Smooth muscle cell (in vitro differentiated cells): ENCODE results near the gene AGAP1. TPM values are rescaled to one million over a fixed set of nuclear protein-coding genes. Genes with fewer than 3 reads are reported as not detected.

ENCODE experiments used
- DNase-seq: peaks from one replicate; lab custom pipeline; 2025; ENCODE audit not compliant: unreplicated experiment; lab: John Stamatoyannopoulos, UW
- H2AFZ ChIP-seq: fragments of 200-600 bp; sonication (generic); 2 replicates; pipeline ENCODE4 v1.6.0; 2016; ENCODE audit warnings: antibody characterized with exemption, low read depth, mild to moderate bottlenecking
- H3F3A ChIP-seq: fragments of 200-600 bp; sonication (generic); 2 replicates; pipeline ENCODE4 v1.6.0; 2017; ENCODE audit warnings: antibody characterized with exemption, low read depth
- H3K27ac ChIP-seq: fragments of 200-600 bp; sonication (generic); 2 replicates; pipeline ENCODE4 v1.5.1; 2016; ENCODE audit warnings: low read depth, mild to moderate bottlenecking
- H3K27me3 ChIP-seq: fragments of 200-600 bp; sonication (generic); 2 replicates; pipeline ENCODE4 v1.6.1; 2016; ENCODE audit warnings: low read depth, mild to moderate bottlenecking
- H3K36me3 ChIP-seq: fragments of 200-600 bp; sonication (generic); 2 replicates; pipeline ENCODE4 v1.5.1; 2016; ENCODE audit warnings: low read depth
- H3K4me1 ChIP-seq: fragments of 200-600 bp; sonication (generic); 2 replicates; pipeline ENCODE4 v1.5.1; 2016; ENCODE audit warnings: low read depth
- H3K4me2 ChIP-seq: fragments of 200-600 bp; sonication (generic); 2 replicates; pipeline ENCODE4 v1.6.0; 2016; ENCODE audit warnings: mild to moderate bottlenecking
- H3K4me3 ChIP-seq: fragments of 200-600 bp; sonication (generic); 2 replicates; pipeline ENCODE4 v1.5.1; 2016; ENCODE audit warnings: mild to moderate bottlenecking
- H3K79me2 ChIP-seq: fragments of 200-600 bp; sonication (generic); 2 replicates; pipeline ENCODE4 v1.6.0; 2016; ENCODE audit warnings: low read depth, mild to moderate bottlenecking
- H3K9ac ChIP-seq: fragments of 200-600 bp; sonication (generic); 2 replicates; pipeline ENCODE4 v1.6.0; 2016; ENCODE audit warnings: low read depth
- H3K9me3 ChIP-seq: fragments of 200-600 bp; sonication (generic); replicated peaks from 2 replicates; pipeline ENCODE4 v1.5.1; 2016; ENCODE audit warnings: low read depth
- H4K20me1 ChIP-seq: fragments of 200-600 bp; sonication (generic); 2 replicates; pipeline ENCODE4 v1.6.0; 2016; ENCODE audit warnings: low read depth
- CTCF ChIP-seq: fragments of 200-600 bp; sonication (generic); IDR thresholded peaks from 2 replicates; pipeline ENCODE4 v1.5.1; 2017; ENCODE audit warnings: borderline replicate concordance, mild to moderate bottlenecking, antibody characterized with exemption; ENCODE audit not compliant: insufficient read depth, poor library complexity, severe bottlenecking
- WGBS: methylation state at CpG from one replicate; pipeline ENCODE4 v1.1.7; 2016; ENCODE audit warnings: low lambda C conversion rate; 5-methylcytosine and 5-hydroxymethylcytosine counted together
- polyA plus RNA-seq: library from polyadenylated mRNA; unstranded; fragments of >200 nt; fragmentation: Nextera tagmentation; extraction: Ambion mirVana; gene quantifications from 2 replicates; pipeline ENCODE4 v1.2.1, GENCODE V29; 2016
- total RNA-seq: library from RNA; depleted of rRNA; stranded (reverse); fragments of >200 nt; gene quantifications from 2 replicates; pipeline ENCODE4 v1.2.3, GENCODE V29; 2014

Gene AGAP1
- total and polyA plus RNA-seq, 2 experiments from 2014 or later = 3.9 to 9.8 TPM

GRCh38 chr2:235563056-235563910, 69.4 kb downstream of the AGAP1 start:
- Histone ChIP-seq H3F3A (peaks cover 3% of the 10 kb centered on the region), H3K36me3 (no peaks in the 10 kb centered on the region), H3K9ac (no peak overlapping the region), H3K27ac (no peak overlapping the region), H2AFZ (no peak overlapping the region), H3K27me3 (no peaks in the 10 kb centered on the region), H4K20me1 (peaks cover 92% of the 10 kb centered on the region), H3K9me3 (no peaks in the 10 kb centered on the region), H3K4me3 (no peak overlapping the region), H3K79me2 (peaks cover 33% of the 10 kb centered on the region), H3K4me1 (peaks cover 12% of the 10 kb centered on the region), H3K4me2 (no peak overlapping the region)
- no peak for TF ChIP-seq CTCF
- no peak for DNase-seq
- 61% methylated on average over 13 of the region's 13 CpGs for WGBS

GRCh38 chr2:235564066-235564465, 70.2 kb downstream of the AGAP1 start:
- DNase-seq = no peak
- Histone ChIP-seq H4K20me1 (peaks cover 84% of the 10 kb centered on the region), H3K4me1 (peaks cover 12% of the 10 kb centered on the region), H3K4me3 (no peak overlapping the region), H2AFZ (no peak overlapping the region), H3K4me2 (no peak overlapping the region), H3K9ac (no peak overlapping the region), H3K36me3 (no peaks in the 10 kb centered on the region), H3K79me2 (peaks cover 36% of the 10 kb centered on the region), H3K27ac (no peak overlapping the region), H3F3A (peaks cover 3% of the 10 kb centered on the region), H3K9me3 (no peaks in the 10 kb centered on the region), H3K27me3 (no peaks in the 10 kb centered on the region)
- TF ChIP-seq CTCF = no peak
- WGBS = 90% methylated on average over 6 of the region's 6 CpGs

GRCh38 chr2:235564884-235565530, 71.2 kb downstream of the AGAP1 start:
- no peaks in the 10 kb centered on the region for H3K9me3 ChIP-seq
- H3K36me3 ChIP-seq = no peaks in the 10 kb centered on the region
- no peaks in the 10 kb centered on the region for H3F3A ChIP-seq
- 97% methylated on average over 6 of the region's 6 CpGs for WGBS
- H3K27ac ChIP-seq = no peak overlapping the region
- H3K4me2 ChIP-seq = no peak overlapping the region
- TF ChIP-seq CTCF = no peak
- H4K20me1 ChIP-seq = peaks cover 84% of the 10 kb centered on the region
- no peaks in the 10 kb centered on the region for H3K27me3 ChIP-seq
- H3K79me2 ChIP-seq = peaks cover 34% of the 10 kb centered on the region
- peaks cover 13% of the 10 kb centered on the region for H3K4me1 ChIP-seq
- no peak overlapping the region for H3K9ac ChIP-seq
- no peak overlapping the region for H2AFZ ChIP-seq
- H3K4me3 ChIP-seq = no peak overlapping the region
- no peak for DNase-seq
